ENCODE data around the gene WDR88. TPM values are rescaled to one million over a fixed set of nuclear protein-coding genes. Genes with fewer than 3 reads are reported as not detected.

The WDR88 gene
- total RNA-seq, 1 donor from 2014 or later = not detected

DNA sequence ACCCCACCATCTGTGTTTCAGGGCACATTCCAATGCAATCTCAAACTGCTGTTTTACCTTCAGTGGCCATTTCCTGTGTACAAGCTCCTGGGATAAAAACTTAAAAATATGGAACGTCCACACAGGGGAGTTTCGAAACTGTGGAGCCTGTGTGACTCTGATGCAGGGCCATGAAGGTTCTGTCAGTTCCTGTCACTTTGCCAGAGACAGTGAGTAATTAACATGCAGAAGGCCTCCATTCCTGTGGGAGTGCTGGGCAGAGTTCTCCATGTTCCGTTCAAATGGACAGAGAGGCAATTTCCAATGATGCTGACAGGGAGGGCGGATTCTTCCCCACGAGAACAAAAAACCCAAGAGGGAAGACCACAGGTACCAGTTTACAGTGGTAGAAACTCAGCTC, 24.4 kb downstream of the WDR88 start:
- Histone ChIP-seq H3K4me3 (no peak overlapping the region), H3K9me3 (no peaks in the 10 kb centered on the region), H3K27me3 (no peaks in the 10 kb centered on the region), H3K27ac (no peak overlapping the region), H3K4me1 (no peaks in the 10 kb centered on the region), H3K36me3 (no peaks in the 10 kb centered on the region)
- DNase-seq (ENCODE audit: low spot score in 2 of 2) = no peak
- intact Hi-C loops (cut with DNase I) = no loop called here
- TF ChIP-seq, protein P1, sequence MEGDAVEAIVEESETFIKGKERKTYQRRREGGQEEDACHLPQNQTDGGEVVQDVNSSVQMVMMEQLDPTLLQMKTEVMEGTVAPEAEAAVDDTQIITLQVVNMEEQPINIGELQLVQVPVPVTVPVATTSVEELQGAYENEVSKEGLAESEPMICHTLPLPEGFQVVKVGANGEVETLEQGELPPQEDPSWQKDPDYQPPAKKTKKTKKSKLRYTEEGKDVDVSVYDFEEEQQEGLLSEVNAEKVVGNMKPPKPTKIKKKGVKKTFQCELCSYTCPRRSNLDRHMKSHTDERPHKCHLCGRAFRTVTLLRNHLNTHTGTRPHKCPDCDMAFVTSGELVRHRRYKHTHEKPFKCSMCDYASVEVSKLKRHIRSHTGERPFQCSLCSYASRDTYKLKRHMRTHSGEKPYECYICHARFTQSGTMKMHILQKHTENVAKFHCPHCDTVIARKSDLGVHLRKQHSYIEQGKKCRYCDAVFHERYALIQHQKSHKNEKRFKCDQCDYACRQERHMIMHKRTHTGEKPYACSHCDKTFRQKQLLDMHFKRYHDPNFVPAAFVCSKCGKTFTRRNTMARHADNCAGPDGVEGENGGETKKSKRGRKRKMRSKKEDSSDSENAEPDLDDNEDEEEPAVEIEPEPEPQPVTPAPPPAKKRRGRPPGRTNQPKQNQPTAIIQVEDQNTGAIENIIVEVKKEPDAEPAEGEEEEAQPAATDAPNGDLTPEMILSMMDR (IDR thresholded peaks at IDR 0.05) = no peak

DNA sequence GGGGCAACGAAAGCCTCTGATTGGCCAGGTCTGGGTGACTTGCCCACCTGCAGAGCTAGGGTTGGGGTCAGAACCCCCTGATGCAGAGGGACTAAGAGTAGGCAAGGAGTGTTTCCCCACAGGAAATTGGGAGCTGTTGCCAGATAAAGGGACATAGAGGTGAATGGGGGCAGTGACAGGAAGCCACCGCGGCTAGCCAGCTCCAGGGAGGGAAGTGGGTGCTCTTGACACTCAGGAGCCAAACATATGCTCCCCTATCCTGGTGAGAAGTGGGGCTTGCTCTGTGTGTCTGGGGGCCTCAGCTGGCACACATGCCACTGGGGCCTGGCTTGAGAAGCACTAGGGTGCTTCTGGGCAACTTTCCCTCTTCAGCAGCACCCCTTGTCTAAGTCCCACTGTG, 26.0 kb downstream of the WDR88 start:
- no peaks in the 10 kb centered on the region for H3K36me3 ChIP-seq
- H3K27me3 ChIP-seq = no peaks in the 10 kb centered on the region
- no peaks in the 10 kb centered on the region for H3K9me3 ChIP-seq
- TF ChIP-seq, protein P1 (IDR thresholded peaks at IDR 0.05) = no peak
- intact Hi-C loops (cut with DNase I) = no loop called here
- no peak overlapping the region for H3K27ac ChIP-seq
- no peak overlapping the region for H3K4me3 ChIP-seq
- no peaks in the 10 kb centered on the region for H3K4me1 ChIP-seq
- no peak for DNase-seq (ENCODE audit: low spot score in 2 of 2)

DNA sequence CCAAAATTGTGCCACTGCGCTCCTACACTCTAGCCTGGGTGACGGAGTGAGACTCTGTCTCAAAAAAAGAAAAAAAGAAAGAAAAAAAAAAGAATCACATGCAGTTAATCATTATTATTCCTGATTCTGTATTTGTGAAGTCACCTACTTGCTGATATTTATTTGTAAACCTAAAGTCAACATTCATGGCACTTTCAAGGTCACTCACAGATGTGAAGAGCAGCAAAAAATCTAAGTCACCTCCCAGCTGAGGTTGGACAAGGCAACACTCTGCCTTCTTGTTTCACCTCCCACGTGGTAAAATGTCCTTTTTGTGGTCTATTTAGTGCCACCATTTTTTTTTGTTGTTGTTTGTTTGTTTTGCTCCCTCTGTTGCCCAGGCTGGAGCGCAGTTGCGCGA, 26.5 kb downstream of the WDR88 start:
- no peak for DNase-seq (ENCODE audit: low spot score in 2 of 2)
- no peak overlapping the region for H3K27ac ChIP-seq
- no peaks in the 10 kb centered on the region for H3K36me3 ChIP-seq
- no peaks in the 10 kb centered on the region for H3K27me3 ChIP-seq
- TF ChIP-seq, protein P1 (IDR thresholded peaks at IDR 0.05) = no peak
- H3K4me3 ChIP-seq = no peak overlapping the region
- intact Hi-C loops (cut with DNase I) = no loop called here
- H3K4me1 ChIP-seq = no peaks in the 10 kb centered on the region
- no peaks in the 10 kb centered on the region for H3K9me3 ChIP-seq

DNA sequence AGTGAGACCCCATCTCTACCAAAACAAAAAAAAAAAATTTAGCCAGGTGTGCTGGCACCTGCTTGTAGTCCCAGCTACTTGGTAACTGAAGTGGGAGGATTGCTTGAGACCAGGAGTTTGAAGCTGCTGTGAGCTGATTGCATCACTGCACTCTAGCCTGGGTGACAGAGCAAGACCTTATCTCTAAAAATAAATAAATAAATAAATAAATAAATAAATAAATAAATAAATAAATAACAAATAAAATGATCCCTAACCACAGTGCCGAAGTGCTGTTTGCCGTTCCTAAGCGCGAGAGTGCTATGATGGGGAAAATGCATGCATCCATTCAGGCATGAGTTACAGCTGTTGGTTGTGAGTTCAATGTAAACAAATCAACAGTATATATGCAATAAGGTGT, 27.2 kb downstream of the WDR88 start:
- Histone ChIP-seq H3K36me3 (no peaks in the 10 kb centered on the region), H3K9me3 (no peaks in the 10 kb centered on the region), H3K4me1 (no peaks in the 10 kb centered on the region), H3K27ac (no peak overlapping the region), H3K27me3 (no peaks in the 10 kb centered on the region), H3K4me3 (no peak overlapping the region)
- TF ChIP-seq, protein P1 (IDR thresholded peaks at IDR 0.05) = no peak
- intact Hi-C loops (cut with DNase I) = no loop called here
- no peak for DNase-seq (ENCODE audit: low spot score in 2 of 2)

DNA sequence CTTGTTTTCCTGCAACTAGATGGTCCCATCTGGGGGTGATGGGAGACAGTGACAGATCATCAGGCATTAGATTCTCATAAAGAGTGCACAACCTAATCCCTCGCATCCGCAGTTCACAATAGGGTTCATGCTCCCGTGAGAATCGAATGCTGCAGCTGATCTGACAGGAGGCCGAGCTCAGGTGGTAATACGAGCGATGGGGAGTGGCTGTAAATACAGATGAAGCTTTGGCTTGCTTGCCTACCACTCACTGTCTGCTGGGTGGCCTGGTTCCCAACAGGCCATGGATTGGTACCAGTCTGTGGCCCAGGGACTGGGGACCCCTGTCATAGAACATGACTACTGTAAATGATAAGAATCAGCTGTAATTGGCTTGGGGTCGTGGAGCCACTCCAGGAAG, 28.0 kb downstream of the WDR88 start:
- intact Hi-C loops (cut with DNase I) = no loop called here
- TF ChIP-seq, protein P1 (IDR thresholded peaks at IDR 0.05) = no peak
- no peaks in the 10 kb centered on the region for H3K4me1 ChIP-seq
- H3K27ac ChIP-seq = no peak overlapping the region
- H3K4me3 ChIP-seq = no peak overlapping the region
- H3K27me3 ChIP-seq = no peaks in the 10 kb centered on the region
- no peaks in the 10 kb centered on the region for H3K36me3 ChIP-seq
- no peaks in the 10 kb centered on the region for H3K9me3 ChIP-seq
- DNase-seq (ENCODE audit: low spot score in 2 of 2) = no peak

DNA sequence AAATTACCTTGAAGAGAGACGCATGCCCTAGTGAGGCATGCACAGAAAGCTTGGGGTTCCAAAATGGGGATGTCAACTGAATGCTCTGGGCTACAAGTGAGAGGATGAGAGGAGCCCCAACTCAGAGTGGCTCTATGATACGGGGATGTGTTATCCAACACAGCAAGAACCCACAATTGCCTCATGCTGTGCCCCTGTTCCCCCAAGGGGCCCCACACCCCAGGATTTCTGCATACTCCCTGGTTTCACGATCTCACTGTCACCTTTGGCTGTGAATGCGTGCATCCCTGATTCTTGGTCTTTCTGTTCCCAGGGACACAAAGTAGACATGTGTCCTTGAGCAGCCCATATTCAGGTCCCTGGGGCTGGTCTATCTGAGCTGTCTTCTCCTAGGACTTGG, 29.3 kb downstream of the WDR88 start:
- Histone ChIP-seq H3K9me3 (no peaks in the 10 kb centered on the region), H3K4me1 (no peaks in the 10 kb centered on the region), H3K36me3 (no peaks in the 10 kb centered on the region), H3K27me3 (no peaks in the 10 kb centered on the region), H3K4me3 (no peak overlapping the region), H3K27ac (no peak overlapping the region)
- no peak for DNase-seq (ENCODE audit: low spot score in 2 of 2)
- TF ChIP-seq, protein P1 (IDR thresholded peaks at IDR 0.05) = no peak
- intact Hi-C loops (cut with DNase I) = no loop called here
